ENCODE results near the gene FPR3.

FPR3 gene

GRCh38 chr19:51802775-51803174 lies 7.8 kb downstream of the FPR3 start:
- Histone ChIP-seq H3K4me3 (ENCODE audit: low read depth, low read length) (no peak overlapping the region), H3K36me3 (ENCODE audit: control insufficient read depth in 2 of 2, insufficient read depth in 1 of 2, low read length in 2 of 2) (no peaks in the 10 kb centered on the region), H3K27ac (ENCODE audit: extremely low read depth, low read depth, low read length) (no peak overlapping the region), H3K4me1 (ENCODE audit: control insufficient read depth, insufficient read depth, low read length) (no peaks in the 10 kb centered on the region), H3K9me3 (ENCODE audit: control insufficient read depth, insufficient read depth, low read depth, low read length) (no peaks in the 10 kb centered on the region)
- CTCF ChIA-PET = interaction anchor here (0.7 kb wide), 1 partner anchor 377 kb away, joined by 3 read pairs; no protein-coding TSS in a partner anchor
- TF ChIP-seq ZBTB11 (tag by site-specific recombination; conservative IDR thresholded peaks at IDR 0.05; ENCODE audit: low read depth) (no peak), ZNF133 (tag by site-specific recombination; IDR thresholded peaks at IDR 0.05) (no peak), GLIS1 (tag by site-specific recombination; IDR thresholded peaks at IDR 0.05) (no peak), ZNF394 (tag by site-specific recombination; IDR thresholded peaks at IDR 0.05; ENCODE audit: borderline replicate concordance) (no peak), ZNF175 (tag by site-specific recombination; IDR thresholded peaks at IDR 0.05) (no peak), ZNF433 (tag by site-specific recombination; IDR thresholded peaks at IDR 0.05; ENCODE audit: low read depth) (no peak), ZNF692 (tag by site-specific recombination; IDR thresholded peaks at IDR 0.05) (no peak), ZNF169 (tag by site-specific recombination; IDR thresholded peaks at IDR 0.05) (no peak), ZNF654 (tag by site-specific recombination; IDR thresholded peaks at IDR 0.05; ENCODE audit: low read depth) (no peak)
- POLR2A ChIA-PET = no interaction called here

GRCh38 chr19:51803519-51803918 lies 8.6 kb downstream of the FPR3 start:
- ChIA-PET POLR2A (no interaction called here), CTCF (interaction anchor here (1.0 kb wide), 1 partner anchor 27 kb away, joined by 3 read pairs; no protein-coding TSS in a partner anchor)
- TF ChIP-seq HOXA7 (CRISPR knock-in tag; IDR thresholded peaks at IDR 0.05; ENCODE audit: borderline replicate concordance) (no peak), SALL2 (tag by site-specific recombination; IDR thresholded peaks at IDR 0.05; ENCODE audit: borderline replicate concordance) (no peak), ZNF580 (tag by site-specific recombination; IDR thresholded peaks at IDR 0.05) (no peak), ZFP3 (tag by site-specific recombination; IDR thresholded peaks at IDR 0.05; ENCODE audit: low read depth) (no peak), PRDM4 (tag by site-specific recombination; IDR thresholded peaks at IDR 0.05) (no peak), KLF1 (tag by site-specific recombination; IDR thresholded peaks at IDR 0.05) (no peak), SCRT1 (tag by site-specific recombination; IDR thresholded peaks at IDR 0.05; ENCODE audit: borderline replicate concordance) (no peak), ZNF521 (tag by site-specific recombination; IDR thresholded peaks at IDR 0.05) (no peak), GLIS2 (tag by site-specific recombination; IDR thresholded peaks at IDR 0.05) (no peak), ZNF423 (tag by site-specific recombination; IDR thresholded peaks at IDR 0.05) (no peak), GLI2 (tag by site-specific recombination; IDR thresholded peaks at IDR 0.05; ENCODE audit: borderline replicate concordance, low read depth) (no peak)
- Histone ChIP-seq H3K9me3 (ENCODE audit: control insufficient read depth, insufficient read depth, low read depth, low read length) (no peaks in the 10 kb centered on the region), H3K4me3 (ENCODE audit: low read depth, low read length) (no peak overlapping the region), H3K36me3 (ENCODE audit: control insufficient read depth in 2 of 2, insufficient read depth in 1 of 2, low read length in 2 of 2) (no peaks in the 10 kb centered on the region), H3K4me1 (ENCODE audit: control insufficient read depth, insufficient read depth, low read length) (no peaks in the 10 kb centered on the region), H3K27ac (ENCODE audit: extremely low read depth, low read depth, low read length) (no peak overlapping the region)
